Measurements from ENCODE around the gene PARD3. TPM values are rescaled to one million over a fixed set of nuclear protein-coding genes. Genes with fewer than 3 reads are reported as not detected.

The PARD3 gene
- total RNA-seq, 1 donor from 2014 or later, result 0.11 TPM

- H3K9me3 Mint-ChIP-seq, result no peaks in the 10 kb centered on the region
- H3K4me3 Mint-ChIP-seq, result no peak overlapping the region
- TF ChIP-seq CTCF (IDR thresholded peaks at IDR 0.05), result no peak
- POLR2A ChIA-PET, result no interaction called here
- no peak overlapping the region for H3K27ac Mint-ChIP-seq
- DNase-seq (no peak), ATAC-seq (ENCODE audit: low read depth) (no peak)
- intact Hi-C loops (cut with micrococcal nuclease), result no loop called here
- no peaks in the 10 kb centered on the region for H3K27me3 Mint-ChIP-seq
- H3K36me3 Mint-ChIP-seq (ENCODE audit: low read depth), result no peaks in the 10 kb centered on the region
- H3K4me1 Mint-ChIP-seq, result no peaks in the 10 kb centered on the region
- CTCF ChIA-PET, result no interaction called here
These were observed 526.5 kb downstream of the PARD3 start for GRCh38 chr10:34288634-34289033.

DNA sequence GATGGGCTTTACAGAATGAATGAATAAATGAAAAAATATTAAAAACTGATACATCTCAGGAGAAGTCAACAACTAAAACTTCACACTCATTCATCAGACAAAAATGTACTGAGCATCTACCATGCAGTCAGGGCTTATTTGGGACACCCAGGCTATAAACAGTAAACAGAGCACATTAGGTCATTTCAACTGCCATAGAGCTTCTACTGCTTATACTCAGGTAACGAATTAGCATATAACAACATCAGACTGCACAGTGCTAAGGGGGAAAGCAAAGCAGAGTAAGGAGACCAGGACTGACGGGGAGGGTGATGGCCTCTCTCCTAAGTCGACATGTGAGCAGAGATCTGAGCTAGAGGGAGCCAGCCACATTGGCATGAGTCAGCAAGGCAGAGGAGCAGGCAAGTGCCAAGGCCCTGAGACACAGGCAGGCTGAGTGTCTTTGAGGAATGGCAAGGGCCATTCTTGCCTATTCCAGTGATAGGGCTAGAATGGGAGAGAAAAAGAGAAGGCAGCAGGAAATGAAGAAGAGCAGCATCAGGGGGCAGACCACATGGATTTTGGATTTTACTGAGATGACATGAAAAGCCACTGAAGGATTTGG is 528.9 kb downstream of the PARD3 start:
- CTCF ChIA-PET, result no interaction called here
- no peaks in the 10 kb centered on the region for H3K4me1 Mint-ChIP-seq
- no peak for ATAC-seq (ENCODE audit: low read depth)
- no peak for DNase-seq
- no peaks in the 10 kb centered on the region for H3K9me3 Mint-ChIP-seq
- H3K27me3 Mint-ChIP-seq, result no peaks in the 10 kb centered on the region
- no peaks in the 10 kb centered on the region for H3K36me3 Mint-ChIP-seq (ENCODE audit: low read depth)
- POLR2A ChIA-PET, result no interaction called here
- intact Hi-C loops (cut with micrococcal nuclease), result no loop called here
- no peak overlapping the region for H3K27ac Mint-ChIP-seq
- TF ChIP-seq CTCF (IDR thresholded peaks at IDR 0.05), result no peak
- no peak overlapping the region for H3K4me3 Mint-ChIP-seq

DNA sequence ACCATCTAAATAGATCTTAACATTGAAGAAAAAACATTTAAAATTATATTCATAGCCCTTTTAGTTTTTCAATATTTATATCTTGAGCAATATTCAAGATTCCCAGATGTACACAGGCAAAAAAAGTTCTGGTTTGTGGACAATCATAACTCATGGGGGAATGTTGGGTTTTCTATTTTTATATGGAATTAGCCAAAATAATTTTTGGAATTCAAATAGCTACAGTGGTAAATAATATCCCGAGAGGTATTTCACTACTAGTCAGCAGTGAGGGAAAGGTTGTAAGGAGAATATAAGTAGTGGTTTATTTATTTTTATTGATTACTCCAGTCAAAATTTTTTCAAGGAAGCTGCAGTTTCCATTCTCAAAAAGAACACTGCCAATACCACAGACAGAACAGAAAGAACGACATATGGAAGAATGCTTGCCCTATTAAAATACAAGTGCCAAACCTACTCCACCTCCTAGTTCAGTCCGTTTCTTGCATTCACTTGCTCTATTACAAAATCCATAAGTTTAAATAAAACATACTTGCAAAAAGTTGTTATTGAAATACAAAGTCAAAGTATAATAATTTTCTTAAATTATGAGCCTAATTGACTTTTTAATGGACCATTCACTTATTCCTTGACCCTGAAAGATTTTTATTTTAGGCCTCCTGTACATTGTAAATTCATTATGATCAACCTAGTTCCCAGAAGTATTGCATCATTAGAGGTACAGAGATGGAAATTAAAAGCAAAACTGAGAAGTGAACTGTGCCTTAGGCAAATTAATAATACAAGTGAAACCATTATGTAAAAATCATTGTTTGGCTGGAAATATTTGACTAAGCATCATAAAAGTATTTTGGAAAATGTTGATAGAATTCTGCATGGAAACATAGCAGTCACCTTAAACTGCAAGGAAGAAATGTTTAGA is 533.2 kb downstream of the PARD3 start:
- no peaks in the 10 kb centered on the region for H3K4me1 Mint-ChIP-seq
- CTCF ChIA-PET, result no interaction called here
- no peaks in the 10 kb centered on the region for H3K9me3 Mint-ChIP-seq
- no peak for TF ChIP-seq CTCF (IDR thresholded peaks at IDR 0.05)
- no peaks in the 10 kb centered on the region for H3K36me3 Mint-ChIP-seq (ENCODE audit: low read depth)
- H3K4me3 Mint-ChIP-seq, result no peak overlapping the region
- H3K27ac Mint-ChIP-seq, result no peak overlapping the region
- ATAC-seq (ENCODE audit: low read depth), result no peak
- no peak for DNase-seq
- no peaks in the 10 kb centered on the region for H3K27me3 Mint-ChIP-seq
- intact Hi-C loops (cut with micrococcal nuclease), result no loop called here
- POLR2A ChIA-PET, result no interaction called here

GRCh38 chr10:34280599-34281374 is 534.3 kb downstream of the PARD3 start:
- intact Hi-C loops (cut with micrococcal nuclease), result no loop called here

More at GRCh38 chr10:34280599-34281374, 534.3 kb downstream of the PARD3 start:
- no peak for TF ChIP-seq CTCF (IDR thresholded peaks at IDR 0.05)
- H3K9me3 Mint-ChIP-seq, result no peaks in the 10 kb centered on the region
- ChIA-PET POLR2A (no interaction called here), CTCF (no interaction called here)
- H3K36me3 Mint-ChIP-seq (ENCODE audit: low read depth), result no peaks in the 10 kb centered on the region
- no peaks in the 10 kb centered on the region for H3K4me1 Mint-ChIP-seq
- no peaks in the 10 kb centered on the region for H3K27me3 Mint-ChIP-seq
- no peak overlapping the region for H3K27ac Mint-ChIP-seq
- no peak overlapping the region for H3K4me3 Mint-ChIP-seq
- DNase-seq, result no peak
- no peak for ATAC-seq (ENCODE audit: low read depth)

Data from activated B cell treated with CpG ODN at 0.5 μM for 24 hours (primary cell).